Inferior parietal cortex (tissue), 1 donor: ENCODE measurements around the gene ZNF417.
"Not testable (repeated sequence)": the region's sequence is repeated elsewhere in the genome, so short reads cannot be mapped to it uniquely, and the experiment has no call there.

ENCODE experiments used
- DNase-seq: peaks from one replicate; pipeline ENCODE4 v3.0.0-alpha.2; 2016; ENCODE audit errors: extremely low spot score

Gene ZNF417

DNA sequence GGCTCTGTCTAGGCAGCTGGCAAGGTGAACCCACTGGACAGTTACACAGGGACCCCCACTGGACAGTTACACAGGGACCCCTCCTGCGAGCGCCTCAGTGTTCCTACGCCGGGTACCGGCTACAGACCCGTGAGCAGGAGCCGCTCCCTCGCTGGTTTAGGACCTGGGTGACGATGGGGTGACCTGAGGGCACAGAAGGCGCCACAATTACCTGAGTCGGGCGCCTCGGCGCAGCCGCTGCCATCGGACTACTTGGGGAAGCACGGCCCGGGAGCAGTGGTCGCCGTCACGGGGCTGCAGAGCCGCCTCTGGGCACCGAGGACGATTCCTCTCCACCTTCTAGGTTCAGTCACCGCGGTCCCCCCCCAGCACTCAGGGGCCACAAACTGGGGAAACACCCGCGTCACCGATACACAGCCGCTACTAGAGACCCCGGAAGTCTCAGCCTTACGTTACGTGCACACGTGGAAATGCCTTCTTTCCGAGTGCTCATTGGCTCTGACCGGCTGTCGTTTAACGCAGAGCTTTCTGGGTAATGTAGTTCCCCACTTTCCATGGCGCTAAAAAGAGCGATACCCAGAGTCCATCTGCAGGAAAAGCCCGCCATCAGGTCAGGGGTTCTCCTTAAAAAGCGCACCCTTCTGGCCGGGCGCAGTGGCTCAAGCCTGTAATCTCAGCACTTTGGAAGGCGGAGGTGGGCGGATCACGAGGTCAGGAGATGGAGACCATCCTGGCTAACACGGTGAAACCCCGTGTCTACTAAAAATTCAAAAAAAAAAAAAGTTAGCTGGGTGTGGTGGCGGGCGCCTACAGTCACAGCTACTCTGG lies at the start of gene ZNF417:
TSS of gene ZNF417 (minus strand) at position 425 of the 828 bp plus-strand sequence. CDS start at position 244, 181 bp downstream.
- peak; percentile 99 for DNase-seq

DNA sequence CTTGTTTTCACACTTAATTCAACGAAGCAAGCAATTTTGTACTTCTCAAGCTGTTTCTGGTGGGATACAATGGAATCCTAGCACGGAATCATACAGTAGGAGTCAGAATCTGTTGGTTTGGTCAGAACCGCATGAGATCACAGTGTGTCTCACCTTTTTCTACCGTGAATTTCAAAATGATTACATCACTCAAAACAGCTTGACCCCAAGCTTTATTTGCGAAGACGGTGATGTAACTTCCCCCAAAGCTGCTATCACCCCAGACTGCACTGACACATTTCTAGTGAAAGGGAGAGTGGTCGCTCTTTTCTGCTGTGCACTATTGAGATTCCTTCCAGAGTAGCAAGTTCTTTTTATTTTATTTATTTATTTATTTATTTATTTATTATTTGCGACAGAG lies 48.4 kb upstream of the ZNF417 start:
- DNase-seq = no peak

DNA sequence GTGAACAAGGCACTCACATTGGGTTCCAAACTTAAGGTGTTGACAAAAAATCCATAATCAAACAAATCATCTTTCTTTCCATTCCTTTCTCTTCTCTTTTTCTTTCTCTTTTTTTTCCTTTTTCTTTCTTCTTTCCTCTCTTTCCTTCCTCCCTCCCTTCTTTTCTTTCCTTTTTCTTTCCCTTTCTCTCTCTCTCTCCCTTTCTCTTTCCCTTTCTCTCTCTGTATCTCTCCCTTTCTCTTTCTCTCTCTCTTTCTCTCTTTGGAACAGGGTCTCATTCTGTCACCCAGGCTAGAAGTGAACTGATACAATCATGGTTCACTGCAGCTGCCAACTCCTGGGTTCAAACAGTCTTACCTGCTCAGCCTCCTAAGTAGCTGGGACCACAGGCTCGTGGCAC lies 45.4 kb upstream of the ZNF417 start:
- DNase-seq = no peak

DNA sequence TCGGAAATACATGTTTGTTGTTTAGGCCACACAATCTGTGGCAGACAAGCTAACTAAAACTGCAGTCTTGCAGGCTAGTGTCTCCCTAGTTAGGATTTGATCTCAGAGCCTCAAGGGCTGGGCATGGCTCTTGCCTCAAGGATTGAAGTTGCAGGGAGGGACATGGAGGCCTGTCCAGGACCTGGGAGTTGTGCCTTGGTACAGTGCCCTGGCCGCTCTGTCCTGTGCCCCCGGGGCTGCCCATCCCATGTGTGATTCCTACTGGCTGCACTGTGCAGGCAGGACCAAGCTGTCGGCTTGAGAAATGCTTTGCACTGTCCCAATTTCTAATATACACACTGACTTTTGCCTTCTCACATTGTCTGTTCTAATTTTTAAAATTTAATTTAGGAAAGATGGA lies 38.6 kb upstream of the ZNF417 start:
- no peak for DNase-seq

DNA sequence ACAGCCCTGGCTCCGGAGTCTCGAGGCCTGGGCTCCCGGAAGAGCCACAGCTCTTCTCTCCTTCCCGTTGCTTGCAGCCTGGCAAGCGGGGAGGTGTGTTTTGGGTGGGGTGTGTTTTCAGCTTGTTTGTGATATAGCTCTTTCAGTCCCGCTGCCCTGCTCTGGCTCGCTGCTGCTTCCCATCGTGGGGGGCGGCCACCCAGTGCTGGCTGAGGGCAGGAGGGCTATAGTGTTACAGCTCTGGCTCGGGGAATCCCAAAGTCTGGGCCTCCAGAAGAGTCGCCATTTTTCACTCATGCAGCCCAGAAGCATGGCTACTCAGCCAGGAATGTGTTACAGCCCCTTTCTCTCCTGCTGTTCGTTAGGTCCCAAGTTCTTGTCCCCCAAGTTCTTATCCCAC lies 33.3 kb upstream of the ZNF417 start:
- DNase-seq = no peak

DNA sequence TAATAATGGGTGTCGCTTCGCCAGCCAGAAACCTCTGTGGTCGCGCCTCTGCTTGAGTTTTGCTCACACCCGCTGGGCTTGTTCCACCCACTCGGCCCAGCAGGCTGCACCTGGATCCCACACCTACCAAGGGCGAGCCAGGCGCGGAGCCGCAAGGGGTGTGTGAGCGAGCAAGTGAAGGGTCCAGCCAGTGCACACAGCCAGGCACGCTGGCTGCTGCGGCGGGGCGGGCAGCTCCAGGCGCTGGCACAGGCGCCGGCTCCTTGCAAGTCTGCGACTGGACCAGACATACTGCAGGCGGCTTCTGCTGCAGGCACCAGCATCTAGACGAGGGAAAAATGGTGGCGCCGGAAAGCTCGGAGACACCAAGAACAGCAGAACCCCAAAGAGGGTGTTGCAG lies 32.9 kb upstream of the ZNF417 start:
- no peak for DNase-seq

DNA sequence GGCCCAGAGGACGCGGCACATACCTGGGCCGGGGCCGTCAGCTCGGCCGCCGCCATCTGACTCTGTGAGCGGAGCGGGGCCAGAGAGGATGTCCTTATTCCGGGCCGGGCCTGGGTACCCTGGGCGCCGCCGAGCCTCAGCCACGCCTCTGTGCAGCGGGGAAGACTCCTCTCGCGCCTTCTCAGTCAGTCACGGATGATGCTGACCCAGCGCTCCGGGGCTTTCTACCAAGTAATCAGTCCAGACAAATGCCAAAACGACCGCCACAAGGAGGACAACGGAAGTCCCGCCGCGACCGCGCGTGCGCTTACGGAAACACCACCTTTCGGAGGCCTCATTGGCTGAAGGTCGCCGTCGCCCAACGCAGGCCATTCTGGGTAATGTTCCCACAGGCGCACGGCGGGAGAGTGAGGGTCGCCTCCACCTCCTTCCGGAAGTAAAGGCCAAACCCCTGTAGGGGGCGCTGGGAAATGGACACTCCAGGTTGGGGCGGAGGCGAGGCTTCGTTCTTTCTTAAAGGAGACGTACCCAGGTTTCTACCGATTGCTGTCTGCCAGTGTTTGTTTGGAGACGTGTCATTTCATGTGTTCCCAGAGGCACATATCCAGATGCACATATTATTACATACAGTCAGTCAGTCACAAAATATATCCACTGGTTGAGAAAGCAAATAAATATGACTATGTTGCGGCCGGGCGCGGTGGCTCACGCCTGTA lies 31.2 kb upstream of the ZNF417 start, which contains the start of gene ZNF256:
TSS of gene ZNF256 (minus strand) at position 288 of the 716 bp plus-strand sequence. CDS start at position 56, 232 bp downstream.
- peak; percentile 94 for DNase-seq

DNA sequence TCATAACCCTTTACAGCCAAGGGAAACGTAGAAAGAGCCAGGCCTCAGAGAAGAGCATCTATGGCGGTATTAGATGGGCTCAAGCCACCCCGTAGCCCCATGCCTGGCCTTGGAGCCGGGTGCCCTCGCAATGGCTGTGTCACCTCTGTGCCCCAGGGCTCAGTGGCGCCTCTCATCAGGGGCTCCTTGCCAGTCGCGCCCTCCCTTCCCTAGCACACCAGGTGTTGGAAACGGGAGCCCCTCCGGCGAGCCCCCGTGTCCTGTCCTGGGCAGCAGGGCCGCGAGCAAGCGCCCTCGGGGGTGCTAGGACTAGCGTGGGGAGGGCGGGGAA lies 30.7 kb upstream of the ZNF417 start:
- DNase-seq = no peak

DNA sequence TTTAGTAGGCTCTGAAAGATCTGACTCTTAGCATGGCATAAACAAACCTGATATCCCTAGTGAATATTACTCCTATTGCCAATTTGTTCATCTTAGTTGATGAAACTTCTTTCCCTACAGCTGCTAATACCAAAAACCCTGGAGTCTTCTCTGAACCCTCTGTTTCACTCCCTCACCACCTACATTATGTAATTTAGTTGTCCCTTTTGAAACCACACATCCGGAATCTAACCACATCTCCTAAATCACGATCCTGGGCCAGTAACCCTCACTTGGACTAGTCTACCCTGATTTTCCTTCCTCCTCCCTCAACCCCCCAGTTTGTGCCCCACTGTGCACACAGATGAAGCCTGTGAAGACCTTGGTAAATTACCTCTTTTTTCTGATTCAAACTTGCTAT lies 29.9 kb upstream of the ZNF417 start:
- DNase-seq = no peak

DNA sequence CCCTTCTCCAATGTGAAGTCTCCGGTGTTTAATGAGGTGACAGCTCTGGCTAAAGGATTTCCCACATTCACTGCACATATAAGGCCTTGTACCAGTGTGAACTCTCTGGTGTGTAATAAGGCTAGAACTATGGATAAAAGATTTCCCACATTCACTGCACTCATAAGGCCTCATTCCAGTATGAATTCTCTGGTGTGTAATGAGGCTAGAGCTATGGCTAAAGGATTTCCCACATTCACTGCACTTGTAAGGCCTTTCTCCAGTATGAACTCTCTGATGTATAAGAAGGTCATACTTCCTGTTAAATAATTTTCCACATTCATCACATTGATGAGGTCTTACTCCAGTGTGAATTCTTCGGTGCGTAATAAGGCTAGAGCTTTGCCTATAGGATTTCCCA lies 25.2 kb upstream of the ZNF417 start:
- no peak for DNase-seq

DNA sequence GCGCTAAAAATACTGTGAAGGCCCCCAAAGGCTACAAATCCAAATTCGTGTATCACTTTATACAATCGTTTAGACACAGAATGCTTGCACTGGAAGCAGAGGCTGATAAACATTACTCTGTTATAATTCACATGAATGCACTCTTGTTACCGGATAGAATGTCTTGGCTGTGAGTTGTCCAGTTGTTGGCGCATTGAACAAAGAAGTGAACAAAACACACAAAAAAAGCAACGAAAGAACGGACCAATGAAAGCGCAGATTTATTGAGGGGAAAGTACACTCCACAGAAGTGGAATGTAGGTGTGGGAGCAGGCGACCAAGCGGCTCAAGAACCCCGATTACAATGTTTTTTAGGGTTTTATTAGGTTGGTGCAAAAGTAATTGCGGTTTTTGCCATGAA lies 19.3 kb upstream of the ZNF417 start:
- peak; percentile 49 for DNase-seq

DNA sequence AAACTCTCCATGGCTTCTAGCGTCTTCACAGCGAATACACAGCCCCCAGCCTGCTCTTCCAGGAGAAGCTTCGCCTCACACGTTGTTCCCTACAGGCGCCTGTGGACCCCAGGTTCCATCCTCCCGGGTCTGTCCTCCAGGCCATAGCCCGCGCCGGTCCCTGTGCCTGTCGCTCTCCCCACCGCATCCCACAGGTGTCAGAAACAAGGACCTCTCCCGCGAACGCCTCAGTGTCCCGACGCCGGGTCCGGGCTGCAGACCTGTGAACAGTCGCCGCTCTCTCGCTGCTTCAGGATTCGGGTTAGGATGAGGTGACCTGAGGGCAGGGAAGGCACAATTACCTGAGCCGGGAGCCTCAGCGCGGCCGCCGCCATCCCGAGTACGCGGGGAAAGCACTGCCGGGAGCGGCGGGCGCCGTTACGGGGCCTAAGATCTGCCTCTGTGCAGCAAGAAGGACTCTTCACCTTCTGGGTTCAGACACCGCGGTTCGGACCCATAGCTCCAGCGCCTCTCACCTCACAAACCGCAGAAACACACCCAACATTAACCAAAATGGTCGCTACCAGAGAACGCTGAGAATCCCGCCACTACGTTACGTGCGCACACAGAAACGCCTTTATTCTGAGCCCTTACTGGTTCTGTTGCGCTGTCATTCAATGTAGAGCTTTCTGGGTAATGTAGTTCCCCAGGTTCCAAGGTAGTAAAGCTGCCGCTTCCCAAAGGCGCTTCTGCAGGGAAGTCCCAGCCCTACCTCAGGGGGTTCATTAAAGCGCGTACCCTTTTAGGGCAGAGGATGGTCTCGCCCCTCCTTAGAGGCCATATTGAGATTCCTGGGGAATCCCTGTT lies 18.7 kb upstream of the ZNF417 start, which contains the start of gene ZNF418:
TSS of gene ZNF418 (minus strand) at position 583 of the 846 bp plus-strand sequence. CDS start 1,580 bp downstream, outside the sequence.
- DNase-seq = peak; percentile 96

DNA sequence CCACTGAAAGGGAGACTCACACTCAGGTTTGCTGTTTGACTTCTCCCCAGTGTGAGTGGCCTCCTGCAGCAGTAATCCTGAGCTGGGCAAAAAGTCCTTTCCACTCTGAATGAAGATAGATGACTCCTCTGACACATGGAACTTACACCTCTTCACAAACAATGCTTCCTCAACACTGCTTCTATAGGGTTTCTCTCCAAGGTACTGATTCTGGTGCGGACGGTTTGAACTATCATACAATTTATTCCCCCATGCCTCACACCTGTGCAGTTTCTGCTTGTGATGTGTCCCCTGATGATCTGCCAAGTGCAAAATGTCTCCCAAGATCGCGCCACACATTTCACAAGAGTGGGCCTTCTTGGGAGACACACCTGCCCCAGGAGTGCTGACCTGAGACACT lies 11.2 kb upstream of the ZNF417 start:
- DNase-seq = no peak

DNA sequence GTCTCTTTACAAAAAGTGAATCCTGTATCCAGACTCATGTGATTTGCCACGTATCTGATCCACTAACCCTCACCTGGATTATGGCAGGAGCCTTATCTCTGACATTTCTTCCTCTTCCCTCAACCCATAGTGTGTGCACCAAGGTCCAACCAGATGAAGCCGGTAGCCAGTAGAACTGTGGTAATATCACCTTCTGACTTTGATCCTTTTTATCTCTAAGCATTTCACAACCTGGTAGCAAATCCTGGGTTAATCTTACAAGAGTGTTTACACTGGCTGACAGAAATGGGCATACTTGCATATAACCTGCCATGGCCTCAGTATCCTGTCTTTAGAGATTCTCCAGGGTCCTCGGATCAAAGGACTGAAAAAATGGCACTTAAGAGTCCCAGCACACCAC lies 1.9 kb downstream of the ZNF417 start:
- DNase-seq = no peak

DNA sequence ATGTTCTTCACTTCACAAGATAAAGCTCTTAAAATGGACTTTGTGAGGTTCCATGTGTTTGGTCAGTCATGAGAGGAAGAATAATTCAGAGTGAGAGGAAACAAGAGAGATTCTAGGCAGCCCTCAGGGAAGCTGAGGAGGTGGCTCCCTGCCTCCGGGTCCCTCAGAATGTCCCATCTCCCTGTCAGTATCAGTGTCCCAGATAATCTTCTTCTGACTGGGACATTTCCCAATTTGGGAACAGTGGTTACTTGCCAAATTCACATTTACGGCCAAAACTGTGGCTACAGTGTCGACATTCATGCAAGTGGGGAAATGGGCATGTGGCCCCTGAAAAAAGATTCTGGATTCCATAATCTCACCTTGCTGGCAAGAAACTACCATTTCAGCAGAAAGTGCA lies 9.0 kb downstream of the ZNF417 start:
- DNase-seq = no peak

DNA sequence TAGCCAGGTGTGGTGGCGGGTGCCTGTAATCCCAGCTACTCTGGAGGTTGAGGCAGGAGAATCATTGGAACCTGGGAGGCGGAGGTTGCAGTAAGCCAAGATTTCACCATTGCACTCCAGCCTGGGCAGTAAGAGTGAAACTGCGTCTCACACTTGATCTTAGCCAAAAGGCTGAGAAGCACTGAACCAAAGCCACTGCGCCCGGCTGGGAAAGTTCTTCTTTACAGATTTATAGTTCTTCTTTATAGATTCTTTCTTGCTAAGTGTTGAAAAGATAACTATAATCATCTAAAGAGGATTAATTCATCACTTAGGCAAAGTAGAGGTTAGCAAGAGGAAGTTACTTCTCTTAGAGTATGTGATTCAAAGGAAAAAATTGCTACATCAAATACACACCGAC lies 11.1 kb downstream of the ZNF417 start:
- DNase-seq = no peak

DNA sequence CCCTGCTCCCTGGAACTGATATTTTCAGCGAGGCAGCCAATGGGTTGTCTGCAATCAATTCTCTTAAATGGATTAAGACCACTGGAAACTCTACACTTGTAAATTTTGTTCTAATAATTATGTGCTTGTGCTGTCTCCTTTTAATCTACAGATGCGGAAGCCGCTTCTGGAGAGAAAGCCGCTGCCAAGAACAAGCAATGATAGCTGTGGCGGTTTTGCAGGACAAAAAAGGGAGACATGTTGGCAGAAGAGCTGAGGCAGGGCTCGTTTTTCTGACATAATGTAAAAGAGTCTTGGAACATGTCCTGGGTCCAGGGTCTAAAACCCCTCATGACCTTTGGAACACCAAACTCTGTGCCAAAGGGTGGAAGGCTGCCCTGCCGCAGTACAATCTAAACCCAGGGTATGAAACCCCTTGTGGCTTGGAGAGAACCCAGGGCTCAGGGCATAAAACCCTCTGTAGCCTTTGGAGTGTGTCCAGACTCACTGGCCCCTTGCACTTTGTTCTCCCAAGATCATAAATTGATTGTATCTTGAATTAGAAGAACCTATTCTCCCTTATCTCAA lies 12.7 kb downstream of the ZNF417 start:
- DNase-seq = no peak

DNA sequence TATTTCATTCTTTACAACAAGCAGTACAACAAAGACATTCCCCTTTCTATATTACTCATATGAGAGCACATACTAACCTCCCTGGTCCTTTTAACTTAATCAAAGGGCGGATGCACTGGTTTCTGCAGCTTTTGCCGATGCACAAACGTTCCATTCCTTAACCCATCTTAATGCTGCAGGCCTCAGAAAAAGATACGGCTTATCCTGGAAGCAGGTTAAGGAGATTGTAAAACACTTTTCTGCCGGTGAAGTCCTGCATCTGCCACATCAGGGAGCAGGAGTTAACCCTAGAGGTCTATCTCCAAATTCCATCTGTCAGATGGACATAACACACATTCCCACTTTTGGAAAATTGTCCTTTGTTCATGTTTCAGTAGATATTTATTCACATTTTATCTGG lies 16.1 kb downstream of the ZNF417 start:
- no peak for DNase-seq

DNA sequence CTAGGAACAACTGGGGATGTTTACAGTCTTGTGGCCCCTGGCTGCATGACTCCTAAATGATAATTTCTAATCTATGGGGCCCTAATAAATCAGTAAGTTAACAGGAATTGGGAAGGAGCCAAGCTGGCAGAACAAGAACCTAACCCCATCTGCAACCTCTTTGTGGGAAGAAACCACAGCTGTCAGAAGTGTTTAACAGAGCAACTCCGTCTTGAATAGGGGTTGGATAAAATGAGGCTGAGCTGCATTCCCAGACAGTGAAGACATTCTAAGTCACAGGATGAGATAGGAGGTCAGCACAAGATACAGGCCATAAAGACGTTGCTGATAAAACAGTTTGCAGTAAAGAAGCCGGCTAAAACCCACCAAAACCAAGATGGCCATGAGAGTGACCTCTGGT lies 25.7 kb downstream of the ZNF417 start:
- not testable (repeated sequence) for DNase-seq

DNA sequence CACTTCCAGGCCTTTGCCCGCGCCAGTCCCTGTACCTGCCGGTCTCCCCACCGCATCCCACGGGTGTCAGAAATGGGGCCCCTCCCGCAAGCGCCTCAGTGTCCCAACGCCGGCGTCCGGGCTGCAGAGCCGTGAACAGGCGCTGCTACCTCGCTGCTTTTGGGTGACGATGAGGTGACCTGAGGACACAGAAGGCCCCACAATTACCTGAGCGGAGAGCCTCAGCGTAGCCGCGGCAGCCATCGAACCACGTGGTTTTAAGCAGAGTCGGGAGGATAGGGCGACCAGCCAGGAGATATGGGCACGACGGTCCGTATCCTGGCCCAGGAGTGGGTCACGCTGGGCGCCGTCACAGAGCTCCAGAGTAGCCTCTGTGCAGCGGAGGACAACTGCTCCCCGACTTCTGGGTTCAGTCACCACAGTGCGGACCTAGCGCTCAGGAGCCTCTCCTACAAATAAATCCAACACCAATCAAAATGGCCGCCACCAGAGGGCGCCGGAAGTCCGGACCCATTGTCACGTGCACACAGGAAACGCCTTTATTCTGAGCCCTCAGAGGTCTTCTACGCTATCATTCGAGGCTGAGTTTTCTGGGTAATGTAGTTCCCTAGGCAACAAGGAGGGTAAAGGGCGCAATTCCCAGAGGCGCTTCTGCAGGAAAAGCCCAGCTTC lies 27.7 kb downstream of the ZNF417 start, which contains the start of gene ZNF814:
TSS of gene ZNF814 (minus strand) at position 478 of the 672 bp plus-strand sequence. CDS start at position 243, 235 bp downstream.
- DNase-seq = peak; percentile 92

DNA sequence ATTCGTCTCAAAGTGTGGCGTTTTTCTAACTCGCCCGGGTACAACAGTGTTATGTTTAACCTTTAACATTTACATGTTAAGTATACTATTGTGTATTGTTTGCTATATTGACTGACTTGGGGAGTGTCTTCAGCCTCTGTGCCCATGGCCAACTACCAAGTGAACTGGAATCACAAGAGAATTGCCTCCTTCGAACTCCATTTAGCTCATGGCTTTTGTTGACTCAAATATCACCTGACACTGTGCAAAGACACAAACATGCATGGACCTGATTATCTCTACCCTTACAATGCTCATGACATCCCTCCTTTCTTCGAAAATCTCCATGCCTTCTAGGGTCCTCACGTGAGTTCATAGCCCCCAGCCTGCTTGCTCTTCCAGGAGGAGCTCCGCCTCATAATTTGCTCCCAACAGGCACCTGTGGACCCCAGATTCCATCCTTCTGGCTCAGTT lies 28.3 kb downstream of the ZNF417 start:
- DNase-seq = no peak
